Fibroblast of mammary gland (primary cell): ENCODE measurements around the gene DPP8.
"Not testable (repeated sequence)": the region's sequence is repeated elsewhere in the genome, so short reads cannot be mapped to it uniquely, and the experiment has no call there.

Experiments
- DNase-seq: peaks from one replicate; pipeline ENCODE4 v3.0.0-alpha.2; 2010; ENCODE audit warnings: low read depth
- H3K4me3 ChIP-seq: 2 replicates; pipeline ENCODE4 v1.5.1; 2011; ENCODE audit warnings: low read depth, mild to moderate bottlenecking, low read length, moderate library complexity; ENCODE audit not compliant: control insufficient read depth
- CTCF ChIP-seq: conservative IDR thresholded peaks from 2 replicates; pipeline ENCODE4 v1.5.1; 2011; ENCODE audit warnings: low read depth, low read length, inconsistent platforms; ENCODE audit not compliant: control insufficient read depth, insufficient read depth

DPP8 gene

GRCh38 chr15:65553691-65554090, 36.2 kb upstream of the DPP8 start:
- no peak overlapping the region for H3K4me3 ChIP-seq
- no peak for TF ChIP-seq CTCF
- no peak for DNase-seq

GRCh38 chr15:65552851-65553250, 35.4 kb upstream of the DPP8 start:
- not testable (repeated sequence) for DNase-seq, H3K4me3 ChIP-seq

DNA sequence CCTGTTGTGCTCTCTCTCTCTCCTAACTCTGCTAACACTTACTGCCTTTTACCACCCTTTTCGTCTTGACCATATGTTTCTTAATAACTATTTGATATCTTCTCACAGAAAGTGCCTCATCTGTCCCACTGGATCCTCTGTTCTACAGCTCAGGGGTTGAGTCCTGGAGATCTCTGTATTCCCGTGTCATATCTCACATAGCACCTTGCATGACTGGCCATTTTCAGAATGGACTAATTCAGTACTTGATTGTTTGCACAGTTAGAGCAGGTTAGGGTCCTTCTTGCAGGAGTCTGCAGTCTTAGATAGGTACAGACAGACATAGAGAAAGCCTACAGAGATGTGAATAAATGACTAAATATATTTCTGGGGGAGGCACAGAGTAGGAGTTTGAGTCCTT, 33.7 kb upstream of the DPP8 start:
- no peak for TF ChIP-seq CTCF
- no peak overlapping the region for H3K4me3 ChIP-seq

DNA sequence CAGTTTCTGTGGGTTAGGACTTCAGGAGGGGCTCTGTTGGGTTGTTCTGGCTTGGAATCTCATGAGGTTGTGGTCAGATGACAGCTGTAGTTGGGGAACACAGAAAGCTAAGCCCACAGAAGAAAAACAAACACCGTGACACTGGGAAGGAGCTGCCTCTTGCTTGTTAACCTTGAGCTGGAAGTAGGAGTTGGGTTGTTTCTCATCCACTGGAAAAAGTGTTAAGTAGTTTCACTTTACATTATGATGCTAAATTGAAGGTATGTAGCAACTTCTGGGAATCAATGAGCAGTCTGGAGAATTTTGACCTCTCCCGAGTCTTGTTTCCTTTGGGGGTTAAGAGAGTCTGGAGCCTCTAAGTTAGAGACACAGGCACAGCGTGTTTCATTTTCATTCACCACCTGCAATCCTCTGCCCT, 33.2 kb upstream of the DPP8 start:
- TF ChIP-seq CTCF, result no peak
- no peak overlapping the region for H3K4me3 ChIP-seq
- peak; percentile 46 for DNase-seq

More for the DNA sequence above, 33.7 kb upstream of the DPP8 start:
- DNase-seq, result no peak

DNA sequence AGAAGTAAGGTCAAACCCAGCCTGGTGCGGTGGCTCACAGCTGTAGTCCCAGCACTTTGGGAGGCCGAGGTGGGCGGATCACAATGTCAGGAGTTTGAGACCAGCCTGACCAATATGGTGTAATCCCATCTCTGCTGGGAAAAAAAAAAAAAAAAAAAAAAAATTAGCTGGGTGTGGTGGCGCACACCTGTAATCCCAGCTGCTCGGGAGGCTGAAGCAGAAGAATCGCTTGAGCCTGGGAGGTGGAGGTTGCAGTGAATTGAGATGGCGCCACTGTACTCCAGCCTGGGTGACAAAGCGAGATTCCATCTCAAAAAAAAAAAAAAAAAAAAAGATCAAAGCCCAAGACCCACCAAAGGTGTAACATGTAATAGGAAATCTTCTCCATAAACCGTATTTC, 31.8 kb upstream of the DPP8 start:
- H3K4me3 ChIP-seq, DNase-seq: not testable (repeated sequence)

DNA sequence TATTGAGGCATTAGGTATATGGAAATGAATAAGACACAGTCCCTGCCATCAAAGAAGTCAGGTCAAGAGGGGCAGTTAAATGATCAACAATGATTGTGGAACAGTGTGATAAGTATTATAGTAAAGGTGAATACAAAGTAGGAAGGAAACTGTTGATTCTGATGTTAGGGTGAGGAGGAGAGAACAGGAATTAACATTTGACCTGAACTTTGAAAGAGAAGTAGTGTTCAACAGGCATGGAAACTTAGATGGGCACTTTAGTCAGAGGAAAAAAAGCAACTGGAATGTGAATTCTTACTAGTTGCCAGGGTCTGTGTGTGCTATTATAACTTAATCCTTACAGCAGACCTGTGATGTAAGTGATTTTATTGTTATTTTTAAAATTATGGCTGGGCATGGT, 30.4 kb upstream of the DPP8 start:
- no peak for DNase-seq
- no peak for TF ChIP-seq CTCF
- no peak overlapping the region for H3K4me3 ChIP-seq

- no peak for DNase-seq
- no peak overlapping the region for H3K4me3 ChIP-seq
- no peak for TF ChIP-seq CTCF
Observed at GRCh38 chr15:65541231-65541820, 23.8 kb upstream of the DPP8 start.

DNA sequence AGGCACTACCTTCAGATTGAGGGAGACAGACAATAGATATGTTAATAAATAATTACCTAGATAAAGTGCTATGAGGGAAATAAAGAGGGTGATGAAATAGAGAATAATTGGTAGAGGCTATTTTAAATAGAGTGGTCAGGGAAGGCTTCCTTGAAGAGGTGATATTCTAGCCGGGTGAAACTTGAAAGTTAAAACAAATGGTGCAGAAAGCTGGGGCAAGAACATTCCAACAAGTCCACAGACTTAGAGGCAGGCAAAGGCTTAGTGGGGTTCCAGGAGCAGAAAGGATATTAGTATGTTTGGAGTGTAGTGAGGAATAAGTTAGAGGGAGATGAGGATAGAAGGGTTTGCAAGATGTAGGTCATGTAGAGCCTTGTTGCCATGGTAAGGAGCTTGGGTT, 22.8 kb upstream of the DPP8 start:
- no peak for TF ChIP-seq CTCF
- no peak for DNase-seq
- H3K4me3 ChIP-seq, result no peak overlapping the region
